Astrocyte (in vitro differentiated cells and primary cell): Measurements from ENCODE around the gene RNF207.

Source experiments
- CTCF ChIP-seq: IDR thresholded peaks from 2 replicates; pipeline ENCODE4 v1.5.1; 2011; ENCODE audit warnings: low read depth, mild to moderate bottlenecking, inconsistent platforms, low read length, moderate library complexity; ENCODE audit not compliant: insufficient read depth
- EZH2 ChIP-seq: IDR thresholded peaks from 2 replicates; pipeline ENCODE4 v1.6.1; 2012; ENCODE audit warnings: mild to moderate bottlenecking, low read length, inconsistent platforms; ENCODE audit not compliant: insufficient read depth

- TF ChIP-seq CTCF (no peak), EZH2 (no peak)
Observed at GRCh38 chr1:6165027-6165426, 40.9 kb upstream of the RNF207 start.
